NCI-H1694 treated with DMSO at 0.1 percent for 48 hours (cell line): ENCODE results near the gene MXRA7.
"Not testable (repeated sequence)": the region's sequence is repeated elsewhere in the genome, so short reads cannot be mapped to it uniquely, and the experiment has no call there.

Experiments used
- DNase-seq: peaks from one replicate; lab custom pipeline; 2025; lab: John Stamatoyannopoulos, UW

MXRA7 gene

GRCh38 chr17:76716146-76716838, 5.5 kb upstream of the MXRA7 start:
- no peak for DNase-seq

- no peak for DNase-seq
Observed at GRCh38 chr17:76715496-76715830, 4.7 kb upstream of the MXRA7 start.

- peak; percentile 16 for DNase-seq
Observed at GRCh38 chr17:76714822-76715495, 4.2 kb upstream of the MXRA7 start.

- no peak for DNase-seq
Observed at GRCh38 chr17:76714336-76714735, 3.6 kb upstream of the MXRA7 start.

GRCh38 chr17:76713765-76714164, 3.0 kb upstream of the MXRA7 start:
- DNase-seq, result no peak

- not testable (repeated sequence) for DNase-seq
Observed at GRCh38 chr17:76712321-76712720, 1.6 kb upstream of the MXRA7 start.

GRCh38 chr17:76709951-76710862, 558 bp downstream of the MXRA7 start:
- DNase-seq, result not testable (repeated sequence)

- DNase-seq, result no peak
Observed at GRCh38 chr17:76709077-76709950, 1.5 kb downstream of the MXRA7 start.

- DNase-seq, result no peak
Observed at GRCh38 chr17:76707985-76708807, 2.6 kb downstream of the MXRA7 start.

- DNase-seq, result peak; percentile 29
Observed at GRCh38 chr17:76706817-76707216, 3.9 kb downstream of the MXRA7 start.

- DNase-seq, result no peak
Observed at GRCh38 chr17:76704805-76705204, 6.0 kb downstream of the MXRA7 start.

- DNase-seq, result no peak
Observed at GRCh38 chr17:76702941-76703637, 7.7 kb downstream of the MXRA7 start.

- no peak for DNase-seq
Observed at GRCh38 chr17:76702076-76702475, 8.7 kb downstream of the MXRA7 start.

GRCh38 chr17:76701471-76701967, 9.2 kb downstream of the MXRA7 start:
- no peak for DNase-seq

GRCh38 chr17:76700617-76701470, 9.9 kb downstream of the MXRA7 start:
- DNase-seq, result peak; percentile 8

GRCh38 chr17:76700270-76700616, 10.5 kb downstream of the MXRA7 start:
- no peak for DNase-seq

- not testable (repeated sequence) for DNase-seq
Observed at GRCh38 chr17:76698466-76698977, 12.2 kb downstream of the MXRA7 start.

- peak; percentile 4 for DNase-seq
Observed at GRCh38 chr17:76697702-76698465, 12.9 kb downstream of the MXRA7 start.
